ENCODE measurements around the gene OR2V2.

GRCh38 chr5:181188700-181189362, 41.4 kb downstream of the OR2V2 start:
- TF ChIP-seq ZNF70 (CRISPR knock-in tag; IDR thresholded peaks at IDR 0.05) = no peak
- TF ChIP-seq SNAI2 (CRISPR knock-in tag; IDR thresholded peaks at IDR 0.05) = no peak
- no peak for TF ChIP-seq ZC3H10 (CRISPR knock-in tag; IDR thresholded peaks at IDR 0.05)
- TF ChIP-seq PPARA (CRISPR knock-in tag; IDR thresholded peaks at IDR 0.05; ENCODE audit: borderline replicate concordance) = no peak
- no peak for TF ChIP-seq ZFP30 (CRISPR knock-in tag; IDR thresholded peaks at IDR 0.05)
- no peak for TF ChIP-seq ZNF565 (CRISPR knock-in tag; conservative IDR thresholded peaks at IDR 0.05; ENCODE audit: low read depth)
- TF ChIP-seq GLIS3 (CRISPR knock-in tag; IDR thresholded peaks at IDR 0.05) = no peak
- TF ChIP-seq PATZ1 (CRISPR knock-in tag; IDR thresholded peaks at IDR 0.05; ENCODE audit: borderline replicate concordance) = no peak
- TF ChIP-seq OSR1 (CRISPR knock-in tag; IDR thresholded peaks at IDR 0.05) = no peak
- no peak for TF ChIP-seq ZFP3 (CRISPR knock-in tag; IDR thresholded peaks at IDR 0.05)
- TF ChIP-seq TOX (CRISPR knock-in tag; IDR thresholded peaks at IDR 0.05; ENCODE audit: borderline replicate concordance) = no peak
- TF ChIP-seq ARNTL (CRISPR knock-in tag; IDR thresholded peaks at IDR 0.05; ENCODE audit: borderline replicate concordance, low read depth) = no peak
- TF ChIP-seq ESRRG (CRISPR knock-in tag; IDR thresholded peaks at IDR 0.05) = no peak
